Occipital lobe (tissue), 2 donors: ENCODE results near the gene NXPH4. TPM values are rescaled to one million over a fixed set of nuclear protein-coding genes. Genes with fewer than 3 reads are reported as not detected.

ENCODE experiments used
- DNase-seq: peaks from one replicate; lab custom pipeline; 2025; lab: John Stamatoyannopoulos, UW
- total RNA-seq: library from RNA; depleted of rRNA; stranded (reverse); fragments of >200 nt; gene quantifications from one replicate; pipeline ENCODE4 v1.2.3, GENCODE V29; 2014

Gene NXPH4
- total RNA-seq, 1 donor from 2014 or later: 0.78 TPM

DNA sequence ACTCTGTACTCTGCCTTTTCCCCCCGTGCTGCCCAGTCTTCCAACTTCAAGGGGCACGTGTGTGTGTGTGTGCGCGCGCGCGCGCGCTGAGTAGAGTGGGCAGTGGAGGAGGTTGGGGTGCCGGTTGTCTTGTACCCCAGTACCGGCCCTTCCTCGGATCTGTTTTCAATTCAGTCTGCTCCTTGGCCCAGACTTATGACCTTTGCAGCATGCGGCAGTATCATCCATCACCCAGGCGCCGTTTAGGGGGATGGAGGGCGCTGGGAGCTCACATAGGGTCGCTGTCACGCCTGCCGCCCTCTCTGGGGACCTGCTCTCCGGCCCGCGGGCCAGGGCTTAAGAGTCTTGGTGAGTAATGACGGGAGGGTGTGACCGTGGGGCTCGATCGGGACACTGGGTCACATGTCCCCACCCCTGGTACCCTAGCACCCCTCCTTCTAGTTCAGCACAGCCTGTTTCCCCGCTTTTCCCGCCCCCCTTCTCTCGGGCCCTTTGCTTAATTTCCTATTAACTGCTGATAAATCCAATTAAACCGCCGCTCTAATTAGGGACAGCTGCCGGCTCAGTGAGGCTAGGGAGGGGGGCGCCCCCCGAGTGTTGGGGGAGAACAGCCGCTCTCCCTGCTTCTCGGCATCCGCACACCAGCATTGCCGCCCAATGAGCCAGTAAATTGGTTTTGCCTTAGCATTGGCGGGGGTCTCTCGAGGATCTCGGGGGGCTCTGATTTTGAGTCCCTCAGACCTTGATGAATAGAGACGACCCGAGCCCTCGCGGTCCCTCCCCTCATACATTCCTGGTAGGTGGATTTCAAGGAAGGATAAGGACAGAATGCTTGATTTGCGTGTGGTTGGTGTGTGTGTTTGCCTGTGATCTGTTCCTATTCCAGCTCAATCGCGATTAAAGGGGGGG lies 25.1 kb downstream of the NXPH4 start:
- DNase-seq: no peak

DNA sequence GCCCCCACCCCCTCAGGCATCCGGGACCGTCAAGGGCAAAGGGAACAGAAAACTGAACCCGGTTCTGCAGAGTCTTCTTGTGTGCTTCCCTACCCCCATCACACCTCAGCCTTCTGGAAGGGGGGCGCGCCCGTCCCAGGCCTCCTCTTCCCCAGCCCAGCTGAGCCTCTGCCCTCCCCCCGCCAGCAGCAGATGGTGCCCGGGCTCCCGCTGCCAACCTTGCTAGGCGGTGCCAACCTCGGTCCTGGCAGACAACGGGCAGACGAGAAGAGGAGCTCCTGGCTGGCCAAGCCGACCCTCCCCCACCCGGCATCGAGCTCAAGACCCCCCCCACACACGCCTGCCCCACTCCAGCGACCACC lies 25.7 kb downstream of the NXPH4 start:
- peak; percentile 28 for DNase-seq

DNA sequence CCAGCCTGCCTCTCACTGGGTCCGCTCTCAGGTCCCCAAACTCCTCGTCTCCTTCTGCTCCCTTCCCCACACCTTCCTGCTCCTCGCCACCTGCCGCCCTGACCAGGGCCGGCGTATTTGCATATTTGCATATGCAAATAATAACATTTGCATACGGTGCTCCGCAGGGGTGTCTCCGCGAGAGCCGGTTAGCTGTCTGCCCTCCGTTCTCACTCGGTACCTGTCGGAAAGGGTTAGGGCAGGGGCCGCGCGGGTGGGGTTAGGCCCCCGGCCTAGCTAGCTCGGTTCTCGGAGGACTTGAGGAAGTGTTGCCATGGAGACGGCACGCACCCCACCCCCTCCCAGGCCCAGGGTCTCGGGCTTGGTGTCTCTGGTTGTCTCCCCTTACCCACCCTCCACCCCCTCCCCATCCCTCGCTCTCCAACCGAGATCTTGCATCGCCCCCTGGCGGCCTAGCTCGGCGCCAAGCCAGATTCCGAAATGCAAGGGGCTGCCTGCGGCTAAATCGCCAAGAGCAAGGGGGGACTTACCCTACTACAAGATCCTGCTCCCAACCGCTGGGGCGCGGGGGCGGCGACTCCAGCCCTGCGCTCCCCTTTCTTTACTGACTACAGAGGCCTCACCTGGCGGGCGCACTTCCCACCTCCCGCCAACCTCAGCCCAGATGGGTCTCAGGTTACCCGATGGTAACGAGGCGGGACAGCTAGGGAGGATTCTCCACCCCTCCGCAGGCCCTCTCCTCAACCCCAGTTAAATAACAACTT lies 26.3 kb downstream of the NXPH4 start:
- no peak for DNase-seq

DNA sequence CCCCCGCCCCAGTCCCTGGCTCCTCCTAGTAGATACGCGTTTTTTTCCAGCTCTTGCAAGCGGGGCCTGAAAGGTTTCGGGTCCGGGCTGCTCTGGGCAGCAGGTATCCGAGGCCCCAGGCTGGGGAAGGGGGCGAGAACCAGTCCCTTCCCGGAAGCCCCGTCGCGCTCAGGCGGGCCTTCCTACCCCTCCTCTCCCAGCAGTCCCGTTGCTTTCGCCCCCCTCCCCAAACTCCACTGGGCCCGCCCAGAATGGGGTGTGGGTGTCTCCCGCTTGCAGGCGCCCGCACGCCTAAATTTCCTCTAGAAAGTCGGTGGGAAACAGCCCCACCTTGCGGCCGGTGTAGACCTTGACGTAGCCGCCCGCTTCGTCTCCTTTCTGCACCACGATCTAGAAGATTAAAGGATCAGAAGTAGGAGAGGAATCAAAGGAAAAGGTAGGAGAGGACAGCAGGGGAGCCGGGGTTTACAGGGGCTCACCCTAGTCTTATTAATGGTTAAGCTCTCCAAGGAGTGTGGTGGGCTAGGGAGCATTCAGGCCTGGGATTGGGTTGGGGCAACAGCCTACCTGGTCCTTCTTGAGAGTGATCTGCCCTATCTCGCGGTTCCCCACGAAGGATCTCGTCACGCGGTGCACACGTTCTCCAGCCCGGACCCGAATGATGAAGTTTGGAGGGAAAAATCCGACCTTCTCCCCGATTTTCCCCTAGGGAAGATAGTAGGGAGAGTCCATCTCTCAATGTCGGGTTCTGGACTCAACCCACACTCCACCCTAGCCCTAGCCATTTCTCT lies 27.1 kb downstream of the NXPH4 start:
- peak; percentile 40 for DNase-seq

DNA sequence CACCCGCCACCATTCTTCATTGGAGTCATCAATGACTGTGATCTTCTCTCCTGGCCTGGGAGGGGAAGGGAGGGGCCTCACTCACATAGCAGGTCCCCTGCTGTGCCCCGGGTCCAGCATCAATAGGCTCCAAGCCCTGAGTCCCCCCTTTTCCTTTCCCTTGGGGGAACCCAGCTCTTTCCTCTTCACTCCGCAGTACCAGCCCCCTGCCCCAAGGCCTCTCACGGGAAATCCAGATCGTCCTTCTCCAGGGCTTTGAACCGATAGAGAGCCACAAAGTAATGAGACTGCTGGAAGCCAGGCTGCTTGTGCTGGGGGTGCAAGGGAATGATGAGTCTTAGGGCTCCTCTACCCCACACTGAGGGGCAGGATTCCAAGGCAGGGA lies 27.7 kb downstream of the NXPH4 start:
- DNase-seq: no peak

DNA sequence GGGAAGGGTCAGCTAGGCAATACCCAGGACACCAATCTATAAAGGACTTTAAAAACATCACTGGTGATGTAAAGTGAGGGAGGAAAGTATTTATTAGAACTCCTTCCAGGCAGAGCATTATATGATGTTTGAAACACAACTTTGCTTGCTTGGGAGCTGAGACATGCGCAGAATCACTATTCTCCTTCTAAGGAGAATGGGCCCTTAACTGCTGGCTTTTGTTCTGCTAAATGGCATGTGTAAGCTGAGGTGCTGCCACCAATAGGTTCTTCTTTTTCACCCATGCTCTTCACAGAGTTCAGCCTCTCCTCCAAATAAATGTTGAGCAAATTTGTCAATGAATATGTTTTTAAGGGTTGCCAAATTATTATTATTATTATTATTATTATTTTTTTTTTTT lies 30.4 kb downstream of the NXPH4 start:
- DNase-seq: no peak

DNA sequence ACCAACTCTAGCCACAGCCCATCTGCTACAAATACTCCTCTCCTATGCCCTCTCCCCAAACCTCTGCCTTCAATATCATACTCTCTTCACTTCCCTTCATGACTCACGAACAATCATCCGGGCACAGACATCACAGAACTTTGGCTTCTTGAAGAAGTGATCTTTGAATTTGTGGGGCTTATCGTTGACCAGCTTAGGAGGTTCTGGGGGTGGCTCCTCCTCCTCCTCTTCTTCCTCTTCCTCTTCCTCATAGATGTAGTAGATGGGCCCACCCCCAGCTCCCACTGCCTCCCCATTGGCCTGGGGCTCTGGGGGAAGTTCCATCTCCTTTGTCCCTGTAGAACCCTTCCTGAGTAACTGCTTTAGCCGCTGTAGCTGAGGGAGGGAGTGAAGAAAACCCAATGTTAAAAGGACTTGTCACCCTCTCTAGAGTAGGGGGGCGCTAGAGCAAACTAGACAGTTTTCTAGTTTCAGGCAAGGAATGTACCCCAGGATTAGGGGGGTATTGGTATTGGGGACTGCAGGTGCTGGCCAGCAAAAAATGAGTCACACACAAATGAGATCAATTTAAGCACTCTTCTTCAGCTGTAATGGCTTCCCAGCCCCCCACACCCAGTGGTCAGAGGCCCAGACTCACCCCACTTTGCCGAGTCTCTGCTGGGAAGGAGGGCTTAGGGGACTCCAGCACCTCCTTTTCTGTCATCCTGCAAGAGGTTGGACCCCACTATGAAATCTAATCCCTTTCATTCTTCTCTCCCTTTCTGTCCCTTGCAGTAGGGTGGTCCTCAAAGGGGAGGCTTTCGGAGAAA lies 32.5 kb downstream of the NXPH4 start:
- no peak for DNase-seq

DNA sequence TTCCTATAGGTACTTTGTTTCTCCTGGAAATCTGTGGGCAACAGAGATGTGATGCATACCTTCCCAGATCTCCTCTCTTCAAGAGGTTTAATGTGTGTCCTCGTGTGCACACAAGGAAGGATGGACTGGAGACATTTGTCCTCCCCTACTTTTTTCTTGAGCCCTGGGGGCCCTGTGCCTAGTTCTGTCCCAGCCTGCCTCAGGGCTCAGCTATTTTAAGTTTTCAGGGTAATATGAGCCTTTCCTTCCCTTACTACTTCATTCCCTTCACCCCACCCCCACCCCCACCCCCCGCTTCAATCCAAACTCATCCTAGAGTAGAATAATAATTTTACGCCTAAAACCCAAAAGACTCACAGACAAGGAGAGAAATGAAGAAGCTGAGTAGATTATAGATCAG lies 33.9 kb downstream of the NXPH4 start:
- no peak for DNase-seq

DNA sequence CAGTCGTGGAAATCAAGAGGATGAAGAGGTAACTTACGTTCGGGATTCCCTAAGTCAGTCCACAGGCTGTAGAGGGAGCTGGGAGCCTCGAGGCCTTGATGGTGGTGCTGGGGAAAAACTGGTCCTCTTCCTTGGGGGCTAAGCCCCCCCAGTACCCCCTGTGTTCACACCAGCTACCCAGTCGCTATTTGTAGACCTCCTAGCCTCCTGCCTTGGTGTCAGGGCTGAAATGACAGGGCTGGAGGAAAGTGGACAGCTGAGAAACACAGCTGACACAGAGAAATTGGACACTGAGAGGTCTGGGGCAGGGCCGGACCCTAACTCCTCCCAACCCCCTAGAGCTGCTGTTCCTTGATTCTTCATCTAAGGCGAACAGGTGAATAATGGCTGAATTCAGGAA lies 34.4 kb downstream of the NXPH4 start, which contains the start of gene STAC3:
Gene STAC3, minus strand, starts transcription at position 232 of the 400 bp plus-strand sequence. CDS start 1,551 bp downstream, outside the sequence.
- DNase-seq: no peak

DNA sequence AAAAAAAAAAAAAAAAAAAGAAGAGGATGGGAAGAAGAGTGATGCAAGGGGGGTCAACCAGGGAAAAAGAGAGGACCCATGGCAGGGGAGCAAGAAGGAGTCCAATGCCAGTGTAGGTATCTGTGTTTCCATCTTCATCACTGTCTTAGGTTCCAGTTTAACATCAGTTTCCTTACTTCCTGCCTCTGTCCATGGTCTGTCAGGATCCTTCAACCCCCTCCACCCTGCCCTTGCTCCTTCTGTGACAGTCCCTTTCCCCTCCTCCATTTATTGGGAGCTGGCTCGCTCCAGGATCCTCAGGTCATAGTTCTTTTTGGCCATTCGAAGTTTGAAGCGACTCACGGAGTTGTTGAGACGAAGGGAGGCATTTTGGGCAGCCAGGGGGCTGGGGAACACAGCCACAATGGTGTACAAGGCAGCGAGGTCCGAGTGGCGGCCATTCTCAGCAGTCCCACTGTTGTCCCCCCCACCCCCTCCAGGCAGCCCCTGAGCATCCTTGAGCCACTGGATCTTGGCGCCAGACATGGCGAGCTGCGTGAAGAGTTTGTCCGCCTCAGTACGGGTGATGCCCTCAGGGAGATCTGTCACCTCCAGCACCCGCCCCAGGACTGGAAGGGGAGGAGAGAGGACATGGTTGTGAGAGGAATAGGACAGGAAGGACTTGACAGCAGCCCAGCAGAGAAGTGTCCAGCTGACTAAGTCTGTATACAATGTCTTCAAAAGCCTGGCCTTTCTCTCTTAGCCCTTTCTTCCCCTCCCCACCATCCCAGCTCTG lies 38.1 kb downstream of the NXPH4 start:
- DNase-seq: no peak

DNA sequence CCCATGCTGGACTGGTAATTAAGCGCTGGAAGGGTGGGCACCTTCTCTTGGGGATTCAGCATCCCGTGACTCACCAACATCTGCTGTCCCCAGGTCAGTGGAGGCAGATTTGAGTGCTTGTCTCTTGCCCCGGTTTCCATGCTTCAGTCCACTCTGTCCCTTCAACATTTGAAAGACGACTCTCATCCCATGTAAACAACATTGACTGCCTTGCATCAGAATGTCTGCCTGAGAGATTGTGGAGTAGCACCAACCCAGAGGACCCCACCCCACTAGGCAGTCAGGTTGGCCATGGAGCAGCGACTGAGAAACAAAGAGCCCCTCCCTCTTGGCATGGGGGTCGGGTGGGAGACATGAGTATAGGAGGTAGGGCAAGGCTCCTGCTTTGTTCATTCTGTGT lies 39.3 kb downstream of the NXPH4 start:
- no peak for DNase-seq

DNA sequence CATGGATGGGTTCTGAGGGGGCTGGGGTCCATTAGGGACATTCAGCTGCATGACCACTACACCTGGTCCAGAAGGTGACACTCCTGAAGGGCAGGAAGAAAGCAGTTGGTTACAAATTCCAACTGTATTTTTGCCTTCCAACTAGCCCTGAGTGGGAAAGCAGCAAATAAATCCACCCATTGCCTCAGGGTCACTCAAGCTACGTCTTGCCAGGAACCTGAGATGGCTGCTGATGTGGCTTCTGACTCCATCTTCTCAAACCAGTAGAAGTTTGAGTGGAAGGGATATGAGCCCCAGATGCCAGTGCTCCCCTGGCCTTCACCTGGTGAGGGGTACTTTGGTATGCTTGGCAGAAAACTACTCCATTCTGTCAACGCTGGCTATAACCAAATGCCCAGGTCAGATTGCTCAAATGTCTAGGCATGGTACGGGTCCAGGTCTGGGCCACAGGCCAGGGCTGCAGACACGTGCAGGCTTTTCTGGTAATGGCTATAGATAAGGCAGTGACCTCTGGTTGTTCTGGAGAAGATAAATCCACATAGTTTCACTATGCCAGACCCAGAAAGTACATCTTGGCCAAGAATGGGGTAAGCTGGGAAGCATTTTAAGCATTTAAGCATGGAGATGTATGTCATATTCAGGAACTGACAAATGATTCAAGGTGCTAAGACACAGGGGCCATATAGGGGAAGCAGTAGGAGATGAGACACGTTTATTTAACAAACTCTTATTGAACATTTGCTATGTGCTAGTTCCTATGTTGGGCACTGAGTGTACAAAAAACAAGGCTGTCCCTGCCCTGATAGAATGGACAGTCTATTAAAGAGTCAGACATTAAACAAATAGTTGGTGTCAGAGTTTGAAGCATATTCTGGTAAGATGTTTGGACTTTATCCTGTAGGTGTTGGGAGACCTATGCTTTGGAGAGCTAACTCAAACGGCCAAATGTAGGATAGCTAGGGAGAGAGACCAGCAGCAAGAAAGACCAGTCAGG lies 42.7 kb downstream of the NXPH4 start:
- no peak for DNase-seq

DNA sequence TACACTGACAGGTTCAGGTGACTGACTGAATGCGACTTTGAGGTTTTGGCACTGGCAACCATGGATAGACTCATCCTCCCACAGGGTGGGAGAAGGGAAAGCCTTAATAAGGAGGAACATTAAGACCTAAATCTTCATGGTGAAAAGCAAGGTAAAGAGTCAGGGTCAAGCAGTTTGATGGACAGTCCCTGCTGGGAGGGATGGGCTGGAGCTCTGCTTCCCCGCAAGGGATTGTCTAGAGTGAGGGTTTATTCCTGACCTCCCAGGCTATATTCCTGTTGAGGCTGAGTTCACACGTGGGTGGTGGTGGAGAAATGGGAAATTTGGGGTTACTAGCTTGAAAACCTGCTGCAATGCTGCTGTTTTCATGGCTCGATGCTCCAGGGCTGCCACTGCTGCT lies 43.8 kb downstream of the NXPH4 start:
- DNase-seq: no peak

DNA sequence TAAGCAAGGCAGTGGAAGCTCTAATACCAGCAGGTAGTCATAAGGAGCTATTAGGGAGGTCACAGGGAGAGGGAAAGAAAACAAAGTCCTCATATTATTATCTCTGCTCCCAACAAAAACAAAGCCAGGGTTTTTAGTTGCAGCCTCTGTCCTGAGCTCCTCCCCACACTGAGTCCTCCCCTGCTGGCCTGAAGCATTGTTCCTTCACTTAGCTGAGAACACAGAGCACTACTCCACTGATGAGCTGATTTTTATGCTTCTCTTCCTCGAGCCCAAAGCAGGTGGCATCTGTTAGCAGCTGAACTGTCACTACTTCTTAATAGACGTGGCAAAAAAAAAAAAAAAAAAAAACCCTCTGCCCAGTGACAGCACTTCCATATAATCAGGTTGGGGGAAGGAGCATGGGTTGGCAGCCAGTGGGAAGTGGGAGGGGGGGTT lies 44.9 kb downstream of the NXPH4 start:
- no peak for DNase-seq

DNA sequence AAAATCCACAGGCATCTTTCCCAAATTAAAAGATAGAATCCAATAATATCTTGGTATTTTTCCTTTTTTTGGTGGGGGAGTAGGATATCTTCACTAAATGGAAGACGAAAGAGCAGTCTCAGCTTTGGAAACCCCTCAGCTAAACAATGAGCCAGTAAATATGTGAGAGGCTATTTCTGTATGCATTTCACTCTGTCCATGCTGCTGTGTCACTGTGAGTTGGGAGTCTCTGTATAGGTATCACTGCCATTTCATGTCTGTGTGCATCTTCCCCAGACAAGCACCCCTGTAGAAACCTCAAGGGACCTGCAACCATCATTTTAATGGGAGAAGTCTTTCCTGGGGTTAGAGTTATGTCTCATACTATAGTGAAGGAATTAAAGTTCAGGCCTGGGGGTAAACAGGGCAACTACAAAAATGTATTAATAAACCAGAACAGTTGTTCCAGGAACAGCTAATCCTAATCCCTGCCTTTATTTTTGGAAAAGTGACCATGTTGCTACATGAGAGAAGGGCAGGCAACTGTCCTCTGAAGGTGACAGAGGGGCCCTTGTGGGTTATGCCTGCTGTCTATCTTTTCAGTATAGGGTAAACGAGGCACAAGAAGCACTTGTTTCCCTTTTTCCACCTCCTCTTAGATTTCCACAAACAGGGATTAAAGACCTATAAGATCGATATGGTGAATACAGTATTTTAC lies 45.7 kb downstream of the NXPH4 start:
- DNase-seq: no peak

DNA sequence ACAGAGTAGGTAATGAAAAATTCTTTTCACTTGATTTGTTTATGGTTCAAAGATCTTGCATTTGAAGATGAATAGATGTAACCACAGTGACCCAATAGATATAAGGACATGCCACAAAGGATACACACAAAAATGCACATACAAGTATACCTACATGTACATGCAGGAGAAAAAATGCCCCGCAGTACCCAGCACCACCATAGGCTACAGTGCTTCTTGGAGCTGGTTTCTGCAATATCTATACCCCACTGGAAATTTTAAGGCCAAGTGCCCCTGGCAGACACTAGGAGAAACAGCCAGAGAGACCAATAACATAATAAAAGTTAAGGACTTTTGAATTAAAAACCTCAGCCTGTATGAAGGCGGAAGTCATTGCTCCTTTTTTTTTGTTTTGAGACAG lies 46.5 kb downstream of the NXPH4 start:
- DNase-seq: no peak

DNA sequence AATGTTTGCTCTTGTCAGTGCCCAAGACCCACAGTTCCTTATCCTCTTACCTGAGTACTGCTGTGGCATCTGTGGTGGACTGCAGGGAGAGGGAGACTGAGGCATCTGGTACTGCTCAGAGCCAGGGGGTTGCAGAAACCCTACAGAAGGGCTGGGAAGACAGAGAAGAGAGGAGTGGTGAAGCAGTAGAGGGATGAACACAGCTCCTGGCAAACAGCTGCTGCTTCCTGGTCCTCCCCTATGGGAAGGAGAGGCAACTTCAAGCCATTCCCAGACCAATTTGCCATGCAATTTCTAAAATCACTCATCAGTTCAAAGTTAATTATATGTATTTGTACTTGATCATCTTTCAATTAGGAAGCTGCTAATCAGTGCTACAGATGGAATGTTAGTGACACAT lies 50.1 kb downstream of the NXPH4 start:
- no peak for DNase-seq

DNA sequence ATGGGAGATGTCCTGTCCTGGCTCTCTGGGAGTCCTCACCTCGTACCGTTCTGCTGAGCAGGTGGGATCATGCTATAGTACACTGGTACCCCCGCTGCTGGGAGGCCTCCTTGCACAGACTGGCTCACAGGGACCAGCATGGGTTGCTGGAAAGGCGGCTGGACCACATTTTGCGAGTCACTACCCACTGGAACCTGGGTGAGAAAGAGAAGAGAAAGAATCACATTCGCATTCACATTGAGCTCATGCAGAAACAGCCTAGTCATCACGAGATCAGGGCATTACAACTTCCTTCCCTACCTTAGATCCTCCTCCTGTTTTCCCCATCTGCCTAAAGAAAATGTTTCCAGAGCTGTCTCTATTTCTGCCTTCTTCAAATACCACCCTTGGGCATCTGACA lies 51.7 kb downstream of the NXPH4 start:
- DNase-seq: no peak
